ENCODE data around the gene KLHL17. TPM values are rescaled to one million over a fixed set of nuclear protein-coding genes. Genes with fewer than 3 reads are reported as not detected.

Gene KLHL17
- polyA plus RNA-seq, 1 donor (not counting 4 experiments of a cell fraction or from before 2014, with no cell fraction given): 6.5 TPM

DNA sequence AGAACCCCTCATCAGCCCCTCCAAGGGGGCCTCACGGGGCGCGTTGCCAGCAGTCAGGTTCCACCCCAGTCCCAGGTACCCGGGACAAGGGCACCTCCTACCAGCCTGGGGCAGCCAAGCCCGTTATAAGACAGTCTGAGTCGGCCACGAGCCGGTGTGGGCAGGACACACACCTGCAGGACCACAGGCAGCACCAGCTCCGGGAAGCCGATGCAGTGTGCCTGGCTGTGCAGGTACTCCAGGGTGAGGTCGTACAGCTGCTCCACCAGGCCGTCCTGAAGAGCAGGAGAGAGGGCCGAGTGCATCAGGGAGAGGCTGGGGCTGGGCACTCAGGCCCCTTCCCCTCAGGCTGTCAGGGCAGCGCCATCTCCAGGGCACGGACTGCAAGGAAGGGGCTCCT, 12.4 kb upstream of the KLHL17 start:
- H3K36me3 ChIP-seq (ENCODE audit: control insufficient read depth in 2 of 2, extremely low read depth in 1 of 2, insufficient read depth in 2 of 2, low read length in 2 of 2): peaks cover 46 to 54% of the 10 kb centered on the region in 2 experiments
- dilution Hi-C loops (cut with MboI; ENCODE audit: extremely low pct_ligation_motif_present, low sequenced_read_pairs): no loop called here
- FAIRE-seq: no peak

DNA sequence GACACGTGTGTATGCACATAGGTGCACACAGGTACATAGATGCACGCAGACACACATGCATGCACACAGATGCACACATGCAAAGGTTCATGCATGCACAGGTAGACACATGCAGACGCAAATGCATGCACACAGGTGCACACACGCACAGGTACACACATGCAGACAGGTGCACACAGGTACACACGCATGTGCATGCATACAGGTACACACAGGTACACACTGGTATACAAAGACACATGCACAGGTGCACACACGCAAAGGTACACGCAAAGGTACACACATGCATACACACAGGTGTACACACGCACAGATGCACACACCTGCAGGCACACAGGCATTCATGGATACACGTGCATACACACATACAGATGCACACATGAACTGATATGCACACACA, 10.1 kb upstream of the KLHL17 start:
- TF ChIP-seq, protein P1, sequence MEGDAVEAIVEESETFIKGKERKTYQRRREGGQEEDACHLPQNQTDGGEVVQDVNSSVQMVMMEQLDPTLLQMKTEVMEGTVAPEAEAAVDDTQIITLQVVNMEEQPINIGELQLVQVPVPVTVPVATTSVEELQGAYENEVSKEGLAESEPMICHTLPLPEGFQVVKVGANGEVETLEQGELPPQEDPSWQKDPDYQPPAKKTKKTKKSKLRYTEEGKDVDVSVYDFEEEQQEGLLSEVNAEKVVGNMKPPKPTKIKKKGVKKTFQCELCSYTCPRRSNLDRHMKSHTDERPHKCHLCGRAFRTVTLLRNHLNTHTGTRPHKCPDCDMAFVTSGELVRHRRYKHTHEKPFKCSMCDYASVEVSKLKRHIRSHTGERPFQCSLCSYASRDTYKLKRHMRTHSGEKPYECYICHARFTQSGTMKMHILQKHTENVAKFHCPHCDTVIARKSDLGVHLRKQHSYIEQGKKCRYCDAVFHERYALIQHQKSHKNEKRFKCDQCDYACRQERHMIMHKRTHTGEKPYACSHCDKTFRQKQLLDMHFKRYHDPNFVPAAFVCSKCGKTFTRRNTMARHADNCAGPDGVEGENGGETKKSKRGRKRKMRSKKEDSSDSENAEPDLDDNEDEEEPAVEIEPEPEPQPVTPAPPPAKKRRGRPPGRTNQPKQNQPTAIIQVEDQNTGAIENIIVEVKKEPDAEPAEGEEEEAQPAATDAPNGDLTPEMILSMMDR (optimal IDR thresholded peaks at IDR 0.05 in 1 of 3, IDR thresholded peaks at IDR 0.05 in 1 of 3, conservative IDR thresholded peaks at IDR 0.05 in 1 of 3; ENCODE audit: extremely low read depth in 1 of 3, insufficient read depth in 2 of 3, low read length in 3 of 3): no peak
- TF ChIP-seq EZH2 (IDR thresholded peaks at IDR 0.05; ENCODE audit: low read length): no peak
- DNase-seq (ENCODE audit: low read depth, low spot score) (no peak), FAIRE-seq (no peak)
- Histone ChIP-seq H3K79me2 (ENCODE audit: control insufficient read depth, insufficient read depth, low read length) (peaks cover 3% of the 10 kb centered on the region), H3K27me3 (ENCODE audit: control insufficient read depth, extremely low read depth, insufficient read depth, low read length) (no peaks in the 10 kb centered on the region), H3K9me1 (ENCODE audit: control insufficient read depth, extremely low read depth, insufficient read depth, low read length) (no peaks in the 10 kb centered on the region), H3K4me1 (ENCODE audit: control insufficient read depth, extremely low read depth, insufficient read depth, low read length) (no peaks in the 10 kb centered on the region), H3K4me3 (ENCODE audit: control insufficient read depth in 2 of 3, extremely low read depth in 1 of 3, insufficient read depth in 2 of 3, low read depth in 1 of 3, low read length in 3 of 3) (no peak overlapping the region), H4K20me1 (ENCODE audit: control insufficient read depth, extremely low read depth, insufficient read depth, low read length) (peaks cover 5% of the 10 kb centered on the region), H3K4me2 (ENCODE audit: control insufficient read depth, extremely low read depth, insufficient read depth, low read depth, low read length) (no peak overlapping the region), H3K9ac (ENCODE audit: control insufficient read depth, extremely low read depth, insufficient read depth, low read length) (no peak overlapping the region), H2AFZ (ENCODE audit: control insufficient read depth, low read length) (no peak overlapping the region), H3K36me3 (ENCODE audit: control insufficient read depth in 2 of 2, extremely low read depth in 1 of 2, insufficient read depth in 2 of 2, low read length in 2 of 2) (peaks cover 63 to 66% of the 10 kb centered on the region in 2 experiments), H3K9me3 (ENCODE audit: control insufficient read depth, low read depth, low read length) (no peaks in the 10 kb centered on the region), H3K27ac (ENCODE audit: control insufficient read depth, insufficient read depth, low read length) (no peak overlapping the region)
- dilution Hi-C loops (cut with MboI; ENCODE audit: extremely low pct_ligation_motif_present, low sequenced_read_pairs): no loop called here

More for the DNA sequence above, 12.4 kb upstream of the KLHL17 start:
- no peak for DNase-seq (ENCODE audit: low read depth, low spot score)
- no peaks in the 10 kb centered on the region for H3K9me3 ChIP-seq (ENCODE audit: control insufficient read depth, low read depth, low read length)
- no peaks in the 10 kb centered on the region for H3K9me1 ChIP-seq (ENCODE audit: control insufficient read depth, extremely low read depth, insufficient read depth, low read length)
- H3K79me2 ChIP-seq (ENCODE audit: control insufficient read depth, insufficient read depth, low read length): peaks cover 3% of the 10 kb centered on the region
- peaks cover 6% of the 10 kb centered on the region for H3K27me3 ChIP-seq (ENCODE audit: control insufficient read depth, extremely low read depth, insufficient read depth, low read length)
- no peak overlapping the region for H3K9ac ChIP-seq (ENCODE audit: control insufficient read depth, extremely low read depth, insufficient read depth, low read length)
- no peaks in the 10 kb centered on the region for H4K20me1 ChIP-seq (ENCODE audit: control insufficient read depth, extremely low read depth, insufficient read depth, low read length)
- no peak for TF ChIP-seq EZH2 (IDR thresholded peaks at IDR 0.05; ENCODE audit: low read length)
- TF ChIP-seq, protein P1 (optimal IDR thresholded peaks at IDR 0.05 in 1 of 3, IDR thresholded peaks at IDR 0.05 in 1 of 3, conservative IDR thresholded peaks at IDR 0.05 in 1 of 3; ENCODE audit: extremely low read depth in 1 of 3, insufficient read depth in 2 of 3, low read length in 3 of 3): no peak
- H3K4me3 ChIP-seq (ENCODE audit: control insufficient read depth in 2 of 3, extremely low read depth in 1 of 3, insufficient read depth in 2 of 3, low read depth in 1 of 3, low read length in 3 of 3): no peak overlapping the region
- no peak overlapping the region for H2AFZ ChIP-seq (ENCODE audit: control insufficient read depth, low read length)
- no peak overlapping the region for H3K4me2 ChIP-seq (ENCODE audit: control insufficient read depth, extremely low read depth, insufficient read depth, low read depth, low read length)
- no peak overlapping the region for H3K27ac ChIP-seq (ENCODE audit: control insufficient read depth, insufficient read depth, low read length)
- no peaks in the 10 kb centered on the region for H3K4me1 ChIP-seq (ENCODE audit: control insufficient read depth, extremely low read depth, insufficient read depth, low read length)
